ENCODE results near the gene CCL3.

DNA sequence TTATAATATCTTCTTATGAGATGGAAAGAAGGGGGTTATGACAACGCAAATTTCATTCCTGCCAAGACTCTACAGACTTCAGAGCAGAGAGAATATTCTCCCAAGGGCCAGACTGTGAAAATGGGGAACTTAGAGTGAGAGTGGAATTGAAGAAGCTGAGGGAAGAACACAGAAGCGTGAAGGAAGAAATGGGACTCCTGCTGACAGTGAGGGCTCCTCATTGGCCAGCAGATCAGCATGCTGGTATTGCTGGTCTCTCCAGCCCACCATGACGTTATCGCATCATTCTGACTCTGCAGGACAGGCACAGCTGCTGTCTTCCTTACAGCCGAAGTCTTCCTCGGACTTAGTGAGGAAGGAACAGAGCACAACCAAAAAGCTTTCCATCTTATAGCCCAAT, 38.0 kb upstream of the CCL3 start:
- TF ChIP-seq POLR2AphosphoS5 (IDR thresholded peaks at IDR 0.05) (no peak), EZH2 (IDR thresholded peaks at IDR 0.05; ENCODE audit: borderline replicate concordance, insufficient read depth, low read length, poor library complexity, severe bottlenecking) (no peak), SMC3 (conservative IDR thresholded peaks at IDR 0.05; ENCODE audit: poor library complexity) (no peak)
- TF ChIP-seq, protein P1, sequence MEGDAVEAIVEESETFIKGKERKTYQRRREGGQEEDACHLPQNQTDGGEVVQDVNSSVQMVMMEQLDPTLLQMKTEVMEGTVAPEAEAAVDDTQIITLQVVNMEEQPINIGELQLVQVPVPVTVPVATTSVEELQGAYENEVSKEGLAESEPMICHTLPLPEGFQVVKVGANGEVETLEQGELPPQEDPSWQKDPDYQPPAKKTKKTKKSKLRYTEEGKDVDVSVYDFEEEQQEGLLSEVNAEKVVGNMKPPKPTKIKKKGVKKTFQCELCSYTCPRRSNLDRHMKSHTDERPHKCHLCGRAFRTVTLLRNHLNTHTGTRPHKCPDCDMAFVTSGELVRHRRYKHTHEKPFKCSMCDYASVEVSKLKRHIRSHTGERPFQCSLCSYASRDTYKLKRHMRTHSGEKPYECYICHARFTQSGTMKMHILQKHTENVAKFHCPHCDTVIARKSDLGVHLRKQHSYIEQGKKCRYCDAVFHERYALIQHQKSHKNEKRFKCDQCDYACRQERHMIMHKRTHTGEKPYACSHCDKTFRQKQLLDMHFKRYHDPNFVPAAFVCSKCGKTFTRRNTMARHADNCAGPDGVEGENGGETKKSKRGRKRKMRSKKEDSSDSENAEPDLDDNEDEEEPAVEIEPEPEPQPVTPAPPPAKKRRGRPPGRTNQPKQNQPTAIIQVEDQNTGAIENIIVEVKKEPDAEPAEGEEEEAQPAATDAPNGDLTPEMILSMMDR (IDR thresholded peaks at IDR 0.05; ENCODE audit: poor library complexity, severe bottlenecking): no peak

All from neural cell (in vitro differentiated cells).